COLO829 (cell line): ENCODE data around the gene RABL2A.
"Not testable (repeated sequence)": the region's sequence is repeated elsewhere in the genome, so short reads cannot be mapped to it uniquely, and the experiment has no call there.

Source experiments
- DNase-seq: peaks from one replicate; pipeline ENCODE4 v3.0.0; 2012; ENCODE audit warnings: low spot score

RABL2A gene

GRCh38 chr2:113626616-113627330, at the start of gene RABL2A:
TSS of gene RABL2A (plus strand) at chr2:113627266. CDS start at chr2:113628607, 1,341 bp downstream.
- DNase-seq: peak; percentile 32

GRCh38 chr2:113578508-113578907, 48.6 kb upstream of the RABL2A start:
- not testable (repeated sequence) for DNase-seq

- not testable (repeated sequence) for DNase-seq
These were observed 44.6 kb upstream of the RABL2A start for GRCh38 chr2:113582473-113582872.

- DNase-seq: not testable (repeated sequence)
These were observed 43.4 kb upstream of the RABL2A start for GRCh38 chr2:113583521-113584225.

- not testable (repeated sequence) for DNase-seq
These were observed 42.6 kb upstream of the RABL2A start for GRCh38 chr2:113584311-113585092.

- DNase-seq: not testable (repeated sequence)
These were observed 39.9 kb upstream of the RABL2A start for GRCh38 chr2:113587201-113587600.

- not testable (repeated sequence) for DNase-seq
These were observed 37.5 kb upstream of the RABL2A start for GRCh38 chr2:113589591-113589990.

GRCh38 chr2:113591926-113592325, 35.1 kb upstream of the RABL2A start:
- not testable (repeated sequence) for DNase-seq

GRCh38 chr2:113593280-113593679, 33.8 kb upstream of the RABL2A start:
- DNase-seq: not testable (repeated sequence)

- not testable (repeated sequence) for DNase-seq
These were observed 31.3 kb upstream of the RABL2A start for GRCh38 chr2:113595725-113596124.

GRCh38 chr2:113597164-113597563, 29.9 kb upstream of the RABL2A start:
- not testable (repeated sequence) for DNase-seq

- DNase-seq: not testable (repeated sequence)
These were observed 29.5 kb upstream of the RABL2A start for GRCh38 chr2:113597572-113597971.

- DNase-seq: not testable (repeated sequence)
These were observed 28.9 kb upstream of the RABL2A start for GRCh38 chr2:113598180-113598579.

- not testable (repeated sequence) for DNase-seq
These were observed 28.3 kb upstream of the RABL2A start for GRCh38 chr2:113598738-113599137.

- not testable (repeated sequence) for DNase-seq
These were observed 27.9 kb upstream of the RABL2A start for GRCh38 chr2:113599208-113599607.

GRCh38 chr2:113602040-113602769, 24.9 kb upstream of the RABL2A start:
- not testable (repeated sequence) for DNase-seq

GRCh38 chr2:113602869-113603466, 24.1 kb upstream of the RABL2A start:
- DNase-seq: no peak

- DNase-seq: peak; percentile 34
These were observed 23.5 kb upstream of the RABL2A start for GRCh38 chr2:113603467-113604084.

- not testable (repeated sequence) for DNase-seq
These were observed 23.0 kb upstream of the RABL2A start for GRCh38 chr2:113604085-113604477.

- not testable (repeated sequence) for DNase-seq
These were observed 22.4 kb upstream of the RABL2A start for GRCh38 chr2:113604661-113605060.

GRCh38 chr2:113606036-113606435, 21.0 kb upstream of the RABL2A start:
- not testable (repeated sequence) for DNase-seq
